Measurements from ENCODE around the gene FBXL12.
"Not testable (repeated sequence)": the region's sequence is repeated elsewhere in the genome, so short reads cannot be mapped to it uniquely, and the experiment has no call there.

FBXL12 gene

GRCh38 chr19:9818734-9819595 is at the start of gene FBXL12:
Gene FBXL12 (minus strand): TSS chr19:9819079. CDS start chr19:9818813, 266 bp downstream.
- peak; percentile 100 for DNase-seq (ENCODE audit: low read depth in 1 of 2, low spot score in 1 of 2)

- DNase-seq (ENCODE audit: low read depth in 1 of 2, low spot score in 1 of 2), result no peak
Observed at GRCh38 chr19:9865732-9866501, 47.0 kb upstream of the FBXL12 start.

DNA sequence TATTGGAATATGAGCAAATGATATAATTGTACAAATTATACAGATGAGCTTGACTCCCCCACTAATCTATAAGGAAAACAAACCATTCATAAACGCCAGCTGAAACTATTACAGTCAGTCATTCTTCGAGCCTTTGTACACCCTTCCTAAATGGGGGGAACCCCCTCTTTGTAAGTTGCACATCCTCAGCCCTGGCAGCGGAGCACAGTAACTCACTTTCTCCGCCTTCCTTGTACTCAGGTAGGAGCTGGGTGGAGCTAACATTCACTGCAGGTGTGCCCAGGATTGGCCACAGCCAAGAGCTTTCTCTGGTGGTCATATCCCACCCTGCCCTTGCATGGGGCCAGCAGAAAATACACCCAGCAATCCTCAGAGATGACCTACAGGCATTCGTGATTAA is 44.9 kb upstream of the FBXL12 start:
- no peak for DNase-seq (ENCODE audit: low read depth in 1 of 2, low spot score in 1 of 2)

DNA sequence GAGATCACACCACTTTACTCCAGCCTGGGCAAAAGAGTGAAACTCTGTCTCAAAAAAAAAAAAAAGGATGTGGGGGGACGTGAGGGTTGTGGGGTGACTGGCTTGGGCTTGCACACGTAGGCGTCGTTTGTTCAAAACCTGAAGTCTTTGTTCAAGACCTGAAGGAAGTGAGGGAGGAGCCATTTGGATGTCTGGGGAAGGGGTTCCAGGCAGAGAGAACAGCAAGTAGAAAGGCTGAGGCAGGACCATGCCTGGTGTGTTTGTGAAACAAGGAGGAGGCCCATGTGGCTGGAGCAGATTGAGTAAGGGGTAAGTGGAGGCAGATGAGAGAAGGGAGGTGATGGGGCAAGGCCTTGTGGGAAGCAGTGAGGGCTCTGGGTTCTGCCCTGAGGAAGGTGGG is 44.1 kb upstream of the FBXL12 start:
- DNase-seq (ENCODE audit: low read depth in 1 of 2, low spot score in 1 of 2), result no peak

DNA sequence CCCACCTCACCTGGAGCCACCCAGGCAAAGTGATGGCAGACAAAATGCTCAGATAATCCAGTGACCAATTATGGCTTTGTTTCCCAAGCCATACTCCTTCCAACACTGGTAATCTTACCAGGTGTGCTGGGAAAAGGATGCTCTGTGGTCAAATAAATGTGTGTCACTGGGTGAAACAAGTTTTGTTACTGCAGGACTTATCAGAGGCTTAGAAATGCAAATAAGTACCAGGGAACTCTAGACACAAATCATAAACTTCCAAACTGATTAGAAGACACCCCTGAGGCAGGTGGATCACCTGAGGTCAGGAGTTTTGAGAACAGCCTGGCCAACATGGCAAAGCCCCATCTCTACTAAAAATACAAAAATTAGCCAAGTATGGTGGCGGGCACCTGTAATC is 42.6 kb upstream of the FBXL12 start:
- no peak for DNase-seq (ENCODE audit: low read depth in 1 of 2, low spot score in 1 of 2)

GRCh38 chr19:9860407-9860806 is 41.5 kb upstream of the FBXL12 start:
- DNase-seq (ENCODE audit: low read depth in 1 of 2, low spot score in 1 of 2), result no peak

DNA sequence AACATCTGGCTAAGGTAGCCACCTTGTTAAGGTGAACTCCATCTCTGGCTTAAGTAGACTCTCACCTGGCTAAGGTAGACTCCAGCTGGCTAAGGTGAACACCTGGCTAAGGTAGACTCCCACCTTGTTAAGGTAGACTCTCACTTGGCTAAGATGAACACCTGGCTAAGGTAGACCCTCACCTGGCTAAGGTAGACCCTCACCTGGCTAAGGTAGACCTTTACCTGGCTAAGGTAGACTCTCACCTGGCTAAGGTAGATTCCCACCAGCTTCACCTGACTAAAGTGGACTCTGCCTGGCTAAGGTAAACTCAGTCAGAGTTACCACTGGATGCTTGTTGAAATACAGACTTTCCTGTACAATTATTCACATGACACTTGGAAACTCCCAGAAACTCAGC is 39.9 kb upstream of the FBXL12 start:
- DNase-seq (ENCODE audit: low read depth in 1 of 2, low spot score in 1 of 2), result no peak

GRCh38 chr19:9857920-9858746 is 39.3 kb upstream of the FBXL12 start:
- no peak for DNase-seq (ENCODE audit: low read depth in 1 of 2, low spot score in 1 of 2)

GRCh38 chr19:9857076-9857721 is 38.3 kb upstream of the FBXL12 start:
- no peak for DNase-seq (ENCODE audit: low read depth in 1 of 2, low spot score in 1 of 2)

DNA sequence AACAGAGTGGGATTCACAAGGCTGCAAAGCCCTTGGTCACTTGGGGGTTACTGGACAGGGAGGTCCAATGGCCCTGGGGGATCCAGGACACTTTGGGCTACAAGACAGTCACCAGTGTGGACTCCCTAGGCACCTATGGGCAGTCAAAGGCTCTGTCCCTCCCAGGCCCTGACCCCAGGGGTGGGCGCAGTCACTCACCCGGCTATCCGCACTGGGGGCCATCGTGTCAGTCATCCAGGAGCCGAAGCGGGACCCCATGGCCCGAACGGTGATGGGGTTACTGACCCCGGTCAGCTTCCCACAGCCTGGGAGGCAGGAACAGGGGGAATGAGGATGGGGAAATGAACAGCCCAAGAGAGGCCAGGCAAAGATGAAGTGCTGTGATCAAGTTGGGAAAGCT is 37.7 kb upstream of the FBXL12 start:
- no peak for DNase-seq (ENCODE audit: low read depth in 1 of 2, low spot score in 1 of 2)

DNA sequence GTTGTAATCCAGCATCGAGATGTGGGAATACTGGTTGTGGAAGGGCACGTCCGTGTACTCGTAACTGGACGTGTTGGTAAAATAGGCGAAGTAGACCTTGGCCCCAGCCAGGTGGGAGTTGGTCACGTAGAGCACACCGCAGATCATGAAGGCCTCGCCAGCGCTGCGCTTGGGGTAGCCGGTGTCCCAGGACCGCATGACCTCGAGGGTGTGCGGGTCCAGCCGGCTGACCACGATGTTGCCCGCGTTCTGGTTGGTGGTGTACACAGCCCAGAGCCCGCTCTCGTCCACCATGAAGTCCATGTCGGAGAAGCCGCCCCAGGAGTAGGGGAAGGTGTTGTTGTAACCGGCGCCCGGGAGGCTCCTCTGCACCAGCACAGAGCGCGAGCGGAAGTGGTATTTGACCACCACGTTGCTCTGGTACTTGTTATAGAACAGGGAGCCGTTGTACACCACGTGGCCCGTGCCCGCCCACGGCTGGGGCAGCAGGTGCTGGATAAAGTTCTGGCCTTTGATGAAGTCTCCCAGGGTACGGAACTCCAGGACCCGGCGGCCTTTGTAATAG is 35.5 kb upstream of the FBXL12 start:
- no peak for DNase-seq (ENCODE audit: low read depth in 1 of 2, low spot score in 1 of 2)

GRCh38 chr19:9850235-9850959 is 31.5 kb upstream of the FBXL12 start:
- no peak for DNase-seq (ENCODE audit: low read depth in 1 of 2, low spot score in 1 of 2)

DNA sequence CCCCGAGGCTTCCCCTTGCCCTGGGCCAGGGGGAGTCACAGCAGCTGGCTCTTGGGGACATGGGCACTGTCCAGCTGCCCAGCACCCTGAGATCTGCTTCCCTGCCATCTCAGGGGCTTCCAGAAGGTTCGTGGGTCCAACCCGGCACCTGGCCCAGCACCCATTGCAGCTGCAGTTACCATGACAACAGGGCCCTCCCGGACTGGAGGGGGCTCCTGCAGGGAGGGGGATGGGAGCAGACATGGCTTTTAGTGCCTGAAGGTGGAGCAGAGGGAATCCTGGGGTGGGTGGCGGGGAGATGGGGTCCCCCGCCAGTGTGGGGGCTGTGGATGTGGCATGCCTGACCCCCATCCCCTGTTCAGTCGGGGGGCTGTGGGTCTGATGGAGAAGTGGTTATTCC is 30.9 kb upstream of the FBXL12 start:
- DNase-seq (ENCODE audit: low read depth in 1 of 2, low spot score in 1 of 2), result no peak

DNA sequence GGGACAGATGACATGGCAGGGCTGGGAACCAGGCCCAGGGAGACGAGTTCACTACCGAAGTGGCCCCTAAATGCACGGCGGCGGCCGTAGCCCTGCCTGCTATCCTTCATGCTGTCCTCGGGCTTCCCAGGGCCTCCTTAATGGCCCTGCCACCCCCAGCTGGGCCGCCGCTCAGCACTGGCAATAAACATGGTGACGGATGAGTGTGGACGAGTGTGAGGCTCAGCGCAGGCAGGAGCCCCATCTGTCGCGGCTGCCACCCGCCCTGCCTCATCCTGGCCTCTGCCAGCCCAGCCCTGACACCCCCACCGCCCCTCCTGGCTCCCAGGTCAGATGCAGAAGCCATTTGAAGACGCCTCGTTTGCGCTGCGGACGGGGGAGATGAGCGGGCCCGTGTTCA is 29.9 kb upstream of the FBXL12 start:
- DNase-seq (ENCODE audit: low read depth in 1 of 2, low spot score in 1 of 2), result no peak

GRCh38 chr19:9848060-9848459 is 29.2 kb upstream of the FBXL12 start:
- DNase-seq (ENCODE audit: low read depth in 1 of 2, low spot score in 1 of 2), result no peak

DNA sequence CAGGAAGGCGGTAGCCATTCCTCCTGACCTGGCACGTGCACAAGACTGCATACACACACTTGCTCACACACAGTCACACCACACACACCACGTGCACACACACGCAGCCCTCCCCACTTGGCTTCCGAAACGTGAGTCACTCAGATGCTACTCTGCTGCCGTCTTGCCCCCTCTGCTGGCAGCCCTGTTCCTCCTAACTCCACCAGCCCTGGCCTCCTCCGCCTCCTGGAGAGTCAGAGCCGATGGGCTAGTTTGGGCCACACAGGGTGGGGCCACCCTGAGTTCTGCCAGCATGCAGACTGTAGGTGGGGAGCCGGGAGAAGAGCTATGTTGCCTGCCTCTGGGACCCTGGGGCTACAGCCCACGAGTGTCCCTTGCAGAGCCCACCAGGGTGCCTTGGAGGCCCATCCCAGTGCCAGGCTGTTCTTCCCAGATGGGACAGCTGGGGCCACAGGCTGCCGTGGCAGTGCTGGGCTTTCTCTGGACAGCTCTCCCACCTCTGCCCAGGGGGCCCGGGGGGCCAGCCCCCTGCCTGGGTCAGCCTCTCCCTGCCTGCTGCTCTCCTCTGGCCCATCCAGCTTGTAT is 28.3 kb upstream of the FBXL12 start:
- no peak for DNase-seq (ENCODE audit: low read depth in 1 of 2, low spot score in 1 of 2)

DNA sequence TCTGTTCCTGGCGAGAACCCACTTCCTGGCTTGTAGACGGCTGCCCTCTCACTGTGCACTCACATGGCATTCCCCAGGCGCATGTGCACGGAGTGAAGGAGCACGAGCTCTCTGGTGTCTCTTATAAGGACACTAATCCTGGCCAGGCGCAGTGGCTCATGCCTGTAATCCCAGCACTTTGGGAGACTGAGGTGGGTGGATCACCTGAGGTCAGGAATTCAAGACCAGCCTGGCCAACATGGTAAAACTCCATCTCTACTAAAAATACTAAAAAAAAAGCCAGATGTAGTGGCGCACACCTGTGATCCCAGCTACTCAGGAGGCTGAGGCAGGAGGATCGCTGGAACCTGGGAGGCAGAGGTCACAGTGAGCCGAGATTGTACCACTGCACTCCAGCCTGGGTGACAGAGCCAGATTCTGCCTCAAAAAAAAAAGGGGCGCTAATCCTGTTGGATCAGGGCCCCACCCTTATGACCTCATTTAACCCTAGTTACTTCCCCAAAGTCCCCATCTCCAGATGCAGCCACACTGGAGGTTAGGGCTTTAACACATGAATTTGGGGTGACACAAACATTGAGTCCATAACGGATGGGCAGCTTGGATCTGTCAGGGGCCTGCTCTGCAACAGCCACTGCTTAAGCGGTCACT is 24.9 kb upstream of the FBXL12 start:
- DNase-seq (ENCODE audit: low read depth in 1 of 2, low spot score in 1 of 2), result not testable (repeated sequence)

GRCh38 chr19:9842834-9843625 is 24.2 kb upstream of the FBXL12 start:
- DNase-seq (ENCODE audit: low read depth in 1 of 2, low spot score in 1 of 2), result no peak

All from activated T-helper 1 cell treated with anti-CD3 and anti-CD28 coated beads, Interleukin-2, amount 50 U/mL, for 16 hours (primary cell).